GM18870 (cell line): ENCODE results near the gene AGAP1.

Experiments
- ATAC-seq: cut with Tn5 transposase; IDR thresholded peaks from one replicate; pipeline ENCODE4 v1.9.1; 2021; ENCODE audit warnings: moderate library complexity; ENCODE audit not compliant: unreplicated experiment

AGAP1 gene

GRCh38 chr2:235832941-235833340, 339.1 kb downstream of the AGAP1 start:
- no peak for ATAC-seq

- no peak for ATAC-seq
Measured at GRCh38 chr2:235833971-235834620, 340.3 kb downstream of the AGAP1 start.

- no peak for ATAC-seq
Measured at GRCh38 chr2:235834781-235835180, 340.9 kb downstream of the AGAP1 start.

- no peak for ATAC-seq
Measured at GRCh38 chr2:235835810-235836209, 342.0 kb downstream of the AGAP1 start.

GRCh38 chr2:235836491-235836911, 342.7 kb downstream of the AGAP1 start:
- no peak for ATAC-seq

GRCh38 chr2:235839226-235839625, 345.4 kb downstream of the AGAP1 start:
- ATAC-seq, result no peak

GRCh38 chr2:235839974-235840373, 346.1 kb downstream of the AGAP1 start:
- ATAC-seq, result no peak

- ATAC-seq, result no peak
Measured at GRCh38 chr2:235841863-235842262, 348.0 kb downstream of the AGAP1 start.

- ATAC-seq, result no peak
Measured at GRCh38 chr2:235842941-235843340, 349.1 kb downstream of the AGAP1 start.

- no peak for ATAC-seq
Measured at GRCh38 chr2:235843591-235844395, 349.9 kb downstream of the AGAP1 start.

GRCh38 chr2:235844561-235844960, 350.7 kb downstream of the AGAP1 start:
- ATAC-seq, result no peak

- no peak for ATAC-seq
Measured at GRCh38 chr2:235845245-235845644, 351.4 kb downstream of the AGAP1 start.

GRCh38 chr2:235847576-235847975, 353.7 kb downstream of the AGAP1 start:
- ATAC-seq, result no peak

- ATAC-seq, result no peak
Measured at GRCh38 chr2:235848055-235848454, 354.2 kb downstream of the AGAP1 start.

GRCh38 chr2:235848946-235849345, 355.1 kb downstream of the AGAP1 start:
- no peak for ATAC-seq

GRCh38 chr2:235849489-235849888, 355.6 kb downstream of the AGAP1 start:
- ATAC-seq, result no peak

GRCh38 chr2:235850289-235850688, 356.4 kb downstream of the AGAP1 start:
- no peak for ATAC-seq

GRCh38 chr2:235850771-235851551, 357.1 kb downstream of the AGAP1 start:
- no peak for ATAC-seq

- no peak for ATAC-seq
Measured at GRCh38 chr2:235851828-235852525, 358.1 kb downstream of the AGAP1 start.

GRCh38 chr2:235852526-235852920, 358.7 kb downstream of the AGAP1 start:
- no peak for ATAC-seq

GRCh38 chr2:235854276-235854675, 360.4 kb downstream of the AGAP1 start:
- no peak for ATAC-seq
